Neutrophil (primary cell): ENCODE measurements around the gene SRRM3.

ENCODE experiments used
- H3K27ac ChIP-seq: fragments of 200-600 bp; sonication (generic); 2 replicates; pipeline ENCODE4 v1.5.1; 2016; ENCODE audit warnings: mild to moderate bottlenecking, moderate library complexity
- H3K27me3 ChIP-seq: fragments of 200-600 bp; sonication (generic); 2 replicates; pipeline ENCODE4 v1.6.0; 2016; ENCODE audit warnings: mild to moderate bottlenecking
- H3K36me3 ChIP-seq: fragments of 200-600 bp; sonication (generic); 2 replicates; pipeline ENCODE4 v1.5.1; 2017
- H3K4me1 ChIP-seq, 2 experiments: fragments of 200-600 bp in 1 of 2; sonication (generic) in 1 of 2; 1 replicate in 1 of 2; 2 replicates in 1 of 2; pipeline versions ENCODE4 v1.5.1 to v1.6.1; 2013 to 2016; ENCODE audit warnings: low read depth in 1 of 2, low read length in 1 of 2, mild to moderate bottlenecking in 1 of 2, moderate library complexity in 1 of 2; ENCODE audit not compliant: control insufficient read depth in 1 of 2, insufficient read depth in 1 of 2
- H3K4me3 ChIP-seq, 2 experiments: fragments of 200-600 bp in 1 of 2; sonication (generic) in 1 of 2; 1 replicate in 1 of 2; 2 replicates in 1 of 2; pipeline ENCODE4 v1.5.1; 2013 to 2016; ENCODE audit warnings: low read depth in 1 of 2, low read length in 1 of 2, mild to moderate bottlenecking in 1 of 2, moderate library complexity in 1 of 2
- H3K9me3 ChIP-seq: fragments of 200-600 bp; sonication (generic); 2 replicates; pipeline ENCODE4 v1.5.1; 2016
- CTCF ChIP-seq: fragments of 200-600 bp; sonication (generic); IDR thresholded peaks from 2 replicates; pipeline ENCODE4 v1.5.1; 2016; ENCODE audit warnings: antibody characterized with exemption

SRRM3 gene

GRCh38 chr7:76272851-76273497 is 71.3 kb downstream of the SRRM3 start:
- H3K36me3 ChIP-seq = no peaks in the 10 kb centered on the region
- no peak overlapping the region for H3K4me3 ChIP-seq
- no peak for TF ChIP-seq CTCF
- no peak overlapping the region for H3K27ac ChIP-seq
- no peaks in the 10 kb centered on the region for H3K9me3 ChIP-seq
- H3K4me1 ChIP-seq = no peaks in the 10 kb centered on the region
- peaks cover 84% of the 10 kb centered on the region for H3K27me3 ChIP-seq

GRCh38 chr7:76273503-76273902 is 71.8 kb downstream of the SRRM3 start:
- Histone ChIP-seq H3K9me3 (no peaks in the 10 kb centered on the region), H3K27me3 (peaks cover 84% of the 10 kb centered on the region), H3K27ac (no peak overlapping the region), H3K36me3 (no peaks in the 10 kb centered on the region), H3K4me3 (no peak overlapping the region), H3K4me1 (no peaks in the 10 kb centered on the region)
- TF ChIP-seq CTCF = no peak

- H3K4me3 ChIP-seq = no peak overlapping the region
- no peaks in the 10 kb centered on the region for H3K36me3 ChIP-seq
- H3K27me3 ChIP-seq = peaks cover 83% of the 10 kb centered on the region
- TF ChIP-seq CTCF = no peak
- H3K27ac ChIP-seq = no peak overlapping the region
- H3K4me1 ChIP-seq = peaks cover 4 to 14% of the 10 kb centered on the region in 2 experiments
- H3K9me3 ChIP-seq = no peaks in the 10 kb centered on the region
These were observed 76.8 kb downstream of the SRRM3 start for GRCh38 chr7:76278540-76278939.

GRCh38 chr7:76280408-76280807 is 78.7 kb downstream of the SRRM3 start:
- H3K4me3 ChIP-seq = no peak overlapping the region
- H3K27ac ChIP-seq = no peak overlapping the region

GRCh38 chr7:76281006-76281705 is 79.5 kb downstream of the SRRM3 start:
- Histone ChIP-seq H3K27me3 (peaks cover 98% of the 10 kb centered on the region), H3K9me3 (no peaks in the 10 kb centered on the region), H3K27ac (no peak overlapping the region), H3K36me3 (no peaks in the 10 kb centered on the region), H3K4me1 (peaks cover 4 to 14% of the 10 kb centered on the region in 2 experiments), H3K4me3 (no peak overlapping the region)
- TF ChIP-seq CTCF = no peak

More at GRCh38 chr7:76280408-76280807, 78.7 kb downstream of the SRRM3 start:
- Histone ChIP-seq H3K4me1 (peaks cover 4 to 14% of the 10 kb centered on the region in 2 experiments), H3K9me3 (no peaks in the 10 kb centered on the region), H3K36me3 (no peaks in the 10 kb centered on the region), H3K27me3 (peaks cover 92% of the 10 kb centered on the region)
- TF ChIP-seq CTCF = no peak
